HEK293T (cell line): Measurements from ENCODE around the gene ATP9A.

Experiments
- ARNT ChIP-seq: fragments of 450-650 bp; IDR thresholded peaks from 2 replicates; pipeline ENCODE4 v1.6.1; 2017; ENCODE audit warnings: mild to moderate bottlenecking
- BHLHE40 ChIP-seq: fragments of 450-650 bp; IDR thresholded peaks from 2 replicates; pipeline ENCODE4 v1.6.1; 2016; ENCODE audit warnings: mild to moderate bottlenecking, moderate library complexity, borderline replicate concordance
- CTBP1 ChIP-seq: fragments of 450-650 bp; IDR thresholded peaks from 2 replicates; pipeline ENCODE4 v1.6.1; 2016; ENCODE audit warnings: borderline replicate concordance
- ELF4 ChIP-seq: fragments of 450-650 bp; IDR thresholded peaks from 2 replicates; pipeline ENCODE4 v1.6.1; 2017; ENCODE audit warnings: antibody characterized with exemption
- FOXA1 ChIP-seq: fragments of 450-650 bp; IDR thresholded peaks from 2 replicates; pipeline ENCODE4 v1.6.1; 2016; ENCODE audit warnings: mild to moderate bottlenecking
- FOXM1 ChIP-seq: fragments of 450-650 bp; IDR thresholded peaks from 2 replicates; pipeline ENCODE4 v1.6.1; 2017; ENCODE audit warnings: mild to moderate bottlenecking, borderline replicate concordance
- NFRKB ChIP-seq: fragments of 450-650 bp; IDR thresholded peaks from 2 replicates; pipeline ENCODE4 v1.6.1; 2016; ENCODE audit warnings: mild to moderate bottlenecking, moderate library complexity
- PKNOX1 ChIP-seq: fragments of 450-650 bp; IDR thresholded peaks from 2 replicates; pipeline ENCODE4 v1.6.1; 2016
- SP1 ChIP-seq: fragments of 450-650 bp; IDR thresholded peaks from 2 replicates; pipeline ENCODE4 v1.6.1; 2017
- SUZ12 ChIP-seq: fragments of 450-650 bp; IDR thresholded peaks from 2 replicates; pipeline ENCODE4 v1.6.1; 2016; ENCODE audit warnings: mild to moderate bottlenecking
- TARDBP ChIP-seq: fragments of 450-650 bp; IDR thresholded peaks from 2 replicates; pipeline ENCODE4 v1.6.1; 2016
- ZNF384 ChIP-seq: fragments of 450-650 bp; IDR thresholded peaks from 2 replicates; pipeline ENCODE4 v1.6.1; 2016

DNA sequence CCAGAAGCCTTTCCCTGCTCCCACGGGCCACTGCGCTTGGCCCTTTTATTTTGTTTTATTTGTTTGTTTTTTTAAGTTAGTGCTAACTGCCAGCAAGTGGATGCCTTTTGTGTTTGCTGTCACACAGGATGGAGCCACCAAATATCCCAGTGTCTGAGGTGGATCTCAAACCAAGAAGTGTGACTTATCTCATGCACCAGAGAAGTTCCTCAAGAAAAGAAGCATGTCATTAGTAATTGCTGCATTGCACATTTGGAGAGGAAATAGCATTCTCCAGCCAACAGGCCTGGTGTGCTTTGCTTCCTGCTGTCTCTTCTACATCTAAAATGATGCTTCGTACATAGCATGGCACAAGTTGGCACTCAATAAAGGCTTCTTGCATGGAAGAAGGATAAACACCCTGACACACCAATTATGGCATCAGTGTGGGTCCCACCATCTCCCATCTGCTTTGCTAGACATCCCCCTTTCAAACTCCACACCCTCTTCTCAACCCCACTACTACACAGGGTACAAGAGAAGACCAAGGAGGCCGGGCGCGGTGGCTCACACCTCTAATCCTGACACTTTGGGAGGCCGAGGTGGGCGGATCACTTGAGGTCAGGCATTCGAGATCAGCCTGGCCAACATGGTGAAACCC is 1.9 kb upstream of the ATP9A start:
- TF ChIP-seq ARNT (no peak), CTBP1 (no peak), ZNF384 (no peak), FOXM1 (no peak), PKNOX1 (no peak), ELF4 (no peak), SUZ12 (no peak), TARDBP (no peak), BHLHE40 (no peak), SP1 (no peak), NFRKB (no peak), FOXA1 (no peak)
